Epithelial cell of esophagus (primary cell): Measurements from ENCODE around the gene ATG4B.
A peak's percentile ranks its signal among the peaks of the same experiment; 100 is the strongest.

Source experiments
- DNase-seq: peaks from one replicate; pipeline ENCODE4 v3.0.0; 2010; ENCODE audit warnings: low read depth
- H3K4me3 ChIP-seq: 2 replicates; pipeline ENCODE4 v1.5.1; 2011; ENCODE audit warnings: mild to moderate bottlenecking, low read length, control low read depth
- TF ChIP-seq, protein P1 (sequence below): IDR thresholded peaks from 2 replicates; pipeline ENCODE4 v1.5.1; 2011; ENCODE audit warnings: low read depth, mild to moderate bottlenecking, low read length, control low read depth, inconsistent platforms; ENCODE audit not compliant: insufficient read depth; ENCODE audit errors: missing control alignments

ATG4B gene

GRCh38 chr2:241619597-241620418 is 17.7 kb upstream of the ATG4B start:
- no peak overlapping the region for H3K4me3 ChIP-seq
- TF ChIP-seq, protein P1, sequence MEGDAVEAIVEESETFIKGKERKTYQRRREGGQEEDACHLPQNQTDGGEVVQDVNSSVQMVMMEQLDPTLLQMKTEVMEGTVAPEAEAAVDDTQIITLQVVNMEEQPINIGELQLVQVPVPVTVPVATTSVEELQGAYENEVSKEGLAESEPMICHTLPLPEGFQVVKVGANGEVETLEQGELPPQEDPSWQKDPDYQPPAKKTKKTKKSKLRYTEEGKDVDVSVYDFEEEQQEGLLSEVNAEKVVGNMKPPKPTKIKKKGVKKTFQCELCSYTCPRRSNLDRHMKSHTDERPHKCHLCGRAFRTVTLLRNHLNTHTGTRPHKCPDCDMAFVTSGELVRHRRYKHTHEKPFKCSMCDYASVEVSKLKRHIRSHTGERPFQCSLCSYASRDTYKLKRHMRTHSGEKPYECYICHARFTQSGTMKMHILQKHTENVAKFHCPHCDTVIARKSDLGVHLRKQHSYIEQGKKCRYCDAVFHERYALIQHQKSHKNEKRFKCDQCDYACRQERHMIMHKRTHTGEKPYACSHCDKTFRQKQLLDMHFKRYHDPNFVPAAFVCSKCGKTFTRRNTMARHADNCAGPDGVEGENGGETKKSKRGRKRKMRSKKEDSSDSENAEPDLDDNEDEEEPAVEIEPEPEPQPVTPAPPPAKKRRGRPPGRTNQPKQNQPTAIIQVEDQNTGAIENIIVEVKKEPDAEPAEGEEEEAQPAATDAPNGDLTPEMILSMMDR = no peak
- DNase-seq = no peak

GRCh38 chr2:241620419-241620769 is 17.1 kb upstream of the ATG4B start:
- DNase-seq = peak; percentile 75
- H3K4me3 ChIP-seq = no peak overlapping the region
- TF ChIP-seq, protein P1 = no peak

- TF ChIP-seq, protein P1 = no peak
- H3K4me3 ChIP-seq = no peak overlapping the region
- no peak for DNase-seq
Observed at GRCh38 chr2:241627675-241628074, 9.8 kb upstream of the ATG4B start.

- TF ChIP-seq, protein P1 = no peak
- DNase-seq = no peak
- H3K4me3 ChIP-seq = no peak overlapping the region
Observed at GRCh38 chr2:241629762-241630435, 7.6 kb upstream of the ATG4B start.

- H3K4me3 ChIP-seq = no peak overlapping the region
- TF ChIP-seq, protein P1 = no peak
Observed at GRCh38 chr2:241632478-241633325, 4.8 kb upstream of the ATG4B start.

DNA sequence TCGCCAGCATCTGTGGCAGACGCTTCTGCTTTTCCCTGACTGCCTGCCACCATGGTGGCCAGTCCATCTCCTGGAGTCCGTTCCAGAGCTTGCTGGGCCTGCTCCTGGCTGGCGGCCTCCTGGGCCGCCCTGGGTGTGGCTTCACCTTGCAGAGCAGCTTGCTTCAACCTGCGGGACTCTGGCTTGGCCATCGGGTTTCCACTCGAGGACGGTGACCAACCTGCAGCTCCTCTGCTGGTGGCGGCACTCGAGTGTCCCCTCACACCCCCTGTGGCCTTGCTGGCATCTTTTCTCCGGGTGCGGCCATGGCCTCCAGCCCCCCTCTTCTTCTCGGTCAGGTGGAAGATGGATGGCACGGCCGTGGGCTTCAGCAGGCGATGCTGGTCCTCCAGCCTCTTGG is 3.9 kb upstream of the ATG4B start:
- DNase-seq = no peak
- TF ChIP-seq, protein P1 = no peak
- no peak overlapping the region for H3K4me3 ChIP-seq

More at GRCh38 chr2:241632478-241633325, 4.8 kb upstream of the ATG4B start:
- DNase-seq = no peak
